AG20443 (cell line): Measurements from ENCODE around the gene OR52M1.
"Not testable (repeated sequence)": the region's sequence is repeated elsewhere in the genome, so short reads cannot be mapped to it uniquely, and the experiment has no call there.

Experiments used
- DNase-seq: peaks from one replicate; pipeline ENCODE4 v3.0.0; 2012; ENCODE audit warnings: low spot score, mixed read lengths

OR52M1 gene

GRCh38 chr11:4544891-4545290 lies at the start of gene OR52M1:
Gene OR52M1 (plus strand): TSS chr11:4545191. CDS start chr11:4545191, 0 bp downstream.
- DNase-seq = no peak

- DNase-seq = no peak
These were observed 49.5 kb upstream of the OR52M1 start for GRCh38 chr11:4495487-4495886.

GRCh38 chr11:4495986-4496385 lies 49.0 kb upstream of the OR52M1 start:
- DNase-seq = no peak

GRCh38 chr11:4496557-4497248 lies 48.3 kb upstream of the OR52M1 start:
- DNase-seq = no peak

GRCh38 chr11:4508886-4509285 lies 36.1 kb upstream of the OR52M1 start:
- no peak for DNase-seq

GRCh38 chr11:4511282-4512245 lies 33.4 kb upstream of the OR52M1 start:
- peak; percentile 15 for DNase-seq

GRCh38 chr11:4514196-4514595 lies 30.8 kb upstream of the OR52M1 start:
- DNase-seq = no peak

- no peak for DNase-seq
These were observed 22.7 kb upstream of the OR52M1 start for GRCh38 chr11:4522339-4522738.

GRCh38 chr11:4522752-4523151 lies 22.2 kb upstream of the OR52M1 start:
- no peak for DNase-seq

GRCh38 chr11:4523666-4524065 lies 21.3 kb upstream of the OR52M1 start:
- DNase-seq = no peak

GRCh38 chr11:4527926-4528325 lies 17.1 kb upstream of the OR52M1 start:
- DNase-seq = no peak

GRCh38 chr11:4531686-4532085 lies 13.3 kb upstream of the OR52M1 start:
- DNase-seq = not testable (repeated sequence)

- peak; percentile 77 for DNase-seq
These were observed 5.3 kb upstream of the OR52M1 start for GRCh38 chr11:4539603-4540219.

GRCh38 chr11:4541071-4541470 lies 3.9 kb upstream of the OR52M1 start:
- no peak for DNase-seq

GRCh38 chr11:4543561-4543960 lies 1.4 kb upstream of the OR52M1 start:
- no peak for DNase-seq

- no peak for DNase-seq
These were observed 1.9 kb downstream of the OR52M1 start for GRCh38 chr11:4546878-4547277.

- no peak for DNase-seq
These were observed 2.4 kb downstream of the OR52M1 start for GRCh38 chr11:4547416-4547815.

- DNase-seq = no peak
These were observed 6.5 kb downstream of the OR52M1 start for GRCh38 chr11:4551346-4551979.

- DNase-seq = no peak
These were observed 14.8 kb downstream of the OR52M1 start for GRCh38 chr11:4559527-4560440.

GRCh38 chr11:4560467-4560866 lies 15.5 kb downstream of the OR52M1 start:
- DNase-seq = no peak

GRCh38 chr11:4565371-4565770 lies 20.4 kb downstream of the OR52M1 start:
- no peak for DNase-seq
